ENCODE data around the gene TNPO3. TPM values are rescaled to one million over a fixed set of nuclear protein-coding genes. Genes with fewer than 3 reads are reported as not detected.
A peak's percentile ranks its signal among the peaks of the same experiment; 100 is the strongest.
"Not testable (repeated sequence)": the region's sequence is repeated elsewhere in the genome, so short reads cannot be mapped to it uniquely, and the experiment has no call there.

TNPO3 gene
- total RNA-seq, 1 donor from 2014 or later: 56.2 TPM

- no peak for TF ChIP-seq CTCF (IDR thresholded peaks at IDR 0.05)
- ChIA-PET CTCF (interaction anchor here (0.8 kb wide), 1 partner anchor 160 kb away, joined by 3 read pairs; no protein-coding TSS in a partner anchor), POLR2A (interaction anchor here (0.7 to 1.8 kb wide), 5 partner anchors 18 to 138 kb away, joined by 3 to 14 read pairs (median 7); partner anchors contain the start of gene IRF5)
- Mint-ChIP-seq H3K4me3 (peak overlapping the region; percentile 87), H3K36me3 (ENCODE audit: low read depth) (no peaks in the 10 kb centered on the region), H3K9me3 (no peaks in the 10 kb centered on the region), H3K27ac (no peak overlapping the region), H3K4me1 (peaks cover 21% of the 10 kb centered on the region), H3K27me3 (peaks cover 3% of the 10 kb centered on the region)
- ATAC-seq (ENCODE audit: low read depth) (no peak), DNase-seq (no peak)
- intact Hi-C loops (cut with micrococcal nuclease): loop anchor here (2.0 kb wide), 1 partner anchor 47 kb away; no protein-coding TSS in a partner anchor
These were observed 138.9 kb downstream of the TNPO3 start for GRCh38 chr7:128915841-128916642.

- DNase-seq (no peak), ATAC-seq (ENCODE audit: low read depth) (no peak)
- Mint-ChIP-seq H3K27me3 (peaks cover 6% of the 10 kb centered on the region), H3K4me1 (peaks cover 24% of the 10 kb centered on the region), H3K9me3 (no peaks in the 10 kb centered on the region), H3K27ac (peak overlapping the region; percentile 60), H3K36me3 (ENCODE audit: low read depth) (no peaks in the 10 kb centered on the region), H3K4me3 (peak overlapping the region; percentile 87)
- intact Hi-C loops (cut with micrococcal nuclease): loop anchor here (2.0 kb wide), 1 partner anchor 47 kb away; no protein-coding TSS in a partner anchor
- no peak for TF ChIP-seq CTCF (IDR thresholded peaks at IDR 0.05)
- CTCF ChIA-PET: interaction anchor here (1.0 to 1.5 kb wide), 3 partner anchors 18 to 39 kb away, joined by 3 to 8 read pairs (median 4); no protein-coding TSS in a partner anchor
- POLR2A ChIA-PET: interaction anchor here (0.7 to 2.3 kb wide), 12 partner anchors 12 to 139 kb away, joined by 3 to 56 read pairs (median 6); partner anchors contain the start of gene IRF5
These were observed 139.6 kb downstream of the TNPO3 start for GRCh38 chr7:128915271-128915819.

DNA sequence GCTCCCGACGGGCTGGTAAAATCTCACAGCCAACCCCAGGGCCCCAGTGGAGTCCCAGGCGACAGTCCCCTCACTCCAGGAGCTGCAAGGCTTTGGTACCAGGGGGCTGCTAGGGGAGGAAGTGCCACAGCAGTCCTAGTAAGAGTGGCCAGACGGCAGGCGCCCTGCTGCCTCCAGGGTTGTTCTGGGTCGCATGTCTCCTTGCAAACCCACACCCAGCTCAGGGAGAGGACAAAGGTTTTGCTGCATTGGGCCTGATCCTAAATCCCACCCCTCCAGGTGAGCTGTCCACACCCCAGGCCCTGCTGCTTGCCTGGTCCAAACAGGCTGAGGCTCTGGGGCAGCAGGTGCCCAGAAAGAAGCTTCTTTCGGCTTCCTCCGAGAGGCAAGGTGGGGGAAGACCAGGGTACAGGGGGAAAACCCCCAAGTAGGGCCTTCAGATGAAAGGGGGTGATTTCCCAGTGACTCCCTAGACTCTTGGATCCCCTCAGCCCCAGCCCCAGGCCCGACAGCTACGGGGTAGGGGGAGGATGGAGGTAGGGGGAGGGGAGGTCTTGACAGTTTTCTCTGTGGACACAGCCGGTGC lies 140.3 kb downstream of the TNPO3 start:
- intact Hi-C loops (cut with micrococcal nuclease): loop anchor here (1.0 to 2.0 kb wide), 2 partner anchors 26 to 48 kb away; no protein-coding TSS in a partner anchor
- Mint-ChIP-seq H3K4me3 (peak overlapping the region; percentile 73), H3K27me3 (peaks cover 11% of the 10 kb centered on the region), H3K36me3 (ENCODE audit: low read depth) (no peaks in the 10 kb centered on the region), H3K9me3 (no peaks in the 10 kb centered on the region), H3K27ac (peak overlapping the region; percentile 50), H3K4me1 (peaks cover 28% of the 10 kb centered on the region)
- DNase-seq (peak; percentile 52), ATAC-seq (ENCODE audit: low read depth) (peak; percentile 85)
- no peak for TF ChIP-seq CTCF (IDR thresholded peaks at IDR 0.05)
- CTCF ChIA-PET: interaction anchor here (0.7 to 1.5 kb wide), 5 partner anchors 18 to 40 kb away, joined by 3 to 8 read pairs (median 4); no protein-coding TSS in a partner anchor
- POLR2A ChIA-PET: interaction anchor here (0.6 to 2.3 kb wide), 13 partner anchors 11 to 462 kb away, joined by 3 to 56 read pairs (median 6); partner anchors contain the start of gene IRF5

DNA sequence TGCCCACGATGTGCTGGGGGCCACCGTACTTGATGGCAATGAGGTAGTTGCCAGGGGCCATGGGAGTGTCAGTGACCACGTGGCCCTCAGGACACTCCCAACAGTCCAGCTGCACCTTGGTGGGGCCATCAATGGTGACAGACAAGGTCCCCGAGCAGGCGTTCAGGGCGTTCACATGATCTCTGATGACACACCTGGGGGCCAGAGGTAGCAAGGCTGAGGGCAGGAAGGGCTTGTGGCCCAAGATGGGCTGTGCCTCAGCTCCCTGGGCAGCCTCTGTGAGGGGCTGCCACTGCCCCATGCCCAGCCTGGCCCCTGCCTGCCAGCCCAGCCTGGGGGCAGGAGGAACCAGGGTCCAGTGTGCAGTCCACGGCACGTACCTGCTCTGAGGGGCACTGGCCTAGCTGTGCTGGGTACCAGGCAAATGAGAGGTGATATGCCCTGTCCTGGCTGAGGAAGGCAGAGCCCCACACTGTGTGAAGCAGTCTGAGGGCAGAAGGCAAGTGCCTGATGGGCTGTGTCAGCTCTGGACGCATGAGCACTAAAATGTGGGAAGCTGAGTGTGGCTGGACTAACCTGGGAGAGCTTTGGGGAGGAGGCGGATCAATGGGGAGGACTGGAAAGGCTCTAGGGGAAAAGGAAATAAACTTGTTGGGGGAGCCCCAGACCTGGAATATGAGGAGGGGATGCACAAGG lies 140.9 kb downstream of the TNPO3 start:
- ChIA-PET POLR2A (interaction anchor here (1.0 to 2.3 kb wide), 8 partner anchors 19 to 140 kb away, joined by 3 to 56 read pairs (median 7); partner anchors contain the start of gene IRF5), CTCF (interaction anchor here (0.7 to 1.5 kb wide), 5 partner anchors 19 to 40 kb away, joined by 3 to 8 read pairs (median 4); no protein-coding TSS in a partner anchor)
- no peak for TF ChIP-seq CTCF (IDR thresholded peaks at IDR 0.05)
- Mint-ChIP-seq H3K27me3 (peaks cover 17% of the 10 kb centered on the region), H3K4me1 (peaks cover 22% of the 10 kb centered on the region), H3K27ac (no peak overlapping the region), H3K36me3 (ENCODE audit: low read depth) (no peaks in the 10 kb centered on the region), H3K4me3 (peak overlapping the region; percentile 73), H3K9me3 (no peaks in the 10 kb centered on the region)
- intact Hi-C loops (cut with micrococcal nuclease): loop anchor here (1.0 to 2.0 kb wide), 2 partner anchors 26 to 49 kb away; no protein-coding TSS in a partner anchor
- DNase-seq (no peak), ATAC-seq (ENCODE audit: low read depth) (no peak)

DNA sequence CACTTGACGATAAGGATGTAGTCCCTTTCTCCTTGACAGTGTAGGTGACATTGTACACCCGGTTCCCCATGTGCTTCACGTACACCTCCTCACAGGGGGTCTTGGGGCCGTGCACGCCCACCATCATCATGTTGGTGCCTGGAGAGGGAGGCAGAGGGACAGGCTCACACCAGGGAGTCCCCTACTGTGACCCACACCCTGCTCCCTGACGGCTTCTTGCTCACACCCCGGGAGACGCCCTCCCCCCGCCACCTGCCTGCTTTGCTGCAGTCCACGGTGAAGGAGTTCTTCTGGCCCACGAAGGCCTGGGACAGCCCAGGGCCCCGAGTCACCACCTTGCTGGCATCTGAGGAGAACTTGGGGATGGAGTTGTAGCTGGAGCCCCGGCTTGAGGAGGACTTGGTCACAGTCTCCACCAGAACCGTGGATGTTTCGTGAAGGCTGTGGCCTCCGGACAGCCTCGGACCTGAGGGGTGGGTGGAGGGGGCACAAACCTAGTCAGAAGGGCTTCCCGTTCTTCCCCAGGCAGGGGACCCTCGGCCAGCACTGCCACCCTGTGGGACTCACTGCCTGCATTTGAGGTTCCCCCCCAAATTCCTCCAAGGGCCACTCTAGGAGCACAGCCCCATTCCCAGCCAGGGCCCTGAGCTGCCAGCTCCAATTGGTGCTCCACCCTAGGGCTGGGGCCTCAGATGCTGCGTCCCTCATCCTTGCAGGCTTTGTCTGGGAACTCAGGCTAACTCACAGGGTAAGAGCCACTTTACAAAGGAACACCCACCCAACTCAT lies 142.0 kb downstream of the TNPO3 start:
- DNase-seq; CTCF ChIA-PET; H3K27ac Mint-ChIP-seq; H3K4me3 Mint-ChIP-seq; H3K36me3 Mint-ChIP-seq (ENCODE audit: low read depth); ATAC-seq (ENCODE audit: low read depth); H3K9me3 Mint-ChIP-seq; intact Hi-C loops (cut with micrococcal nuclease): not testable (repeated sequence)
- POLR2A ChIA-PET: interaction anchor here (2.3 kb wide), 1 partner anchor 27 kb away, joined by 56 read pairs; no protein-coding TSS in a partner anchor
- peaks cover 19% of the 10 kb centered on the region for H3K27me3 Mint-ChIP-seq
- peaks cover 21% of the 10 kb centered on the region for H3K4me1 Mint-ChIP-seq

Data from activated B cell treated with CpG ODN at 0.5 μM for 24 hours (primary cell).